GM12878 (cell line): Measurements from ENCODE around the gene FTMT. TPM values are rescaled to one million over a fixed set of nuclear protein-coding genes. Genes with fewer than 3 reads are reported as not detected.

Source experiments
- ATAC-seq: fragments of 200-7000 bp; cut with Tn5 transposase; 3 replicates; pipeline ENCODE4 v1.9.1; 2020; ENCODE audit warnings: mild to moderate bottlenecking, moderate library complexity
- BruUV-seq: library from RNA; stranded (reverse); fragments of 400-500 nt; replicated peaks from 2 replicates; lab custom pipeline; 2021; lab: Mats Ljungman, UMichigan
- CTCF ChIA-PET: fragments of 300-600 bp; sonication (Branson Sonifier 250); formaldehyde crosslinking; extraction: SDS; loops from one replicate; lab custom pipeline; 2021; ENCODE audit warnings: inconsistent platforms; lab: Yijun Ruan, JAX
- POLR2A ChIA-PET: fragments of 350-600 bp; formaldehyde crosslinking; extraction: SDS; loops from one replicate; lab custom pipeline; 2021; ENCODE audit warnings: inconsistent platforms; lab: Charles Lee
- RAD21 ChIA-PET: fragments of 300-600 bp; sonication (Branson Sonifier 250); formaldehyde crosslinking; loops from one replicate; lab custom pipeline; 2023; ENCODE audit warnings: antibody characterized with exemption; ENCODE audit not compliant: unreplicated experiment; lab: Charles Lee
- SMC1A ChIA-PET: fragments of 300-600 bp; sonication (Branson Sonifier 250); formaldehyde crosslinking; loops from one replicate; lab custom pipeline; 2023; ENCODE audit not compliant: unreplicated experiment, uncharacterized antibody; lab: Charles Lee
- DNase-seq: peaks from one replicate; pipeline ENCODE4 v3.0.0-alpha.2; 2011; ENCODE audit warnings: low read depth, low spot score
- FAIRE-seq: peaks from 3 replicates; lab custom pipeline; 2011; peaks lifted over from hg19 to GRCh38; lab: Jason Lieb, UNC
- H2AFZ ChIP-seq: 2 replicates; pipeline ENCODE4 v1.6.0; 2011; ENCODE audit warnings: low read depth, low read length, control low read depth; ENCODE audit not compliant: control insufficient read depth
- H3K27ac ChIP-seq: 2 replicates; pipeline ENCODE4 v1.5.1; 2011; ENCODE audit warnings: control low read depth; ENCODE audit not compliant: control insufficient read depth, insufficient read depth
- H3K27me3 ChIP-seq, 2 experiments: replicated peaks in 1 of 2; 2 replicates each; pipeline versions ENCODE4 v1.6.0 to v1.6.1; 2011; ENCODE audit warnings: low read length in 1 of 2; ENCODE audit not compliant: control insufficient read depth in 2 of 2, insufficient read depth in 2 of 2
- H3K36me3 ChIP-seq, 2 experiments: 2 replicates each; pipeline ENCODE4 v1.5.1; 2011; ENCODE audit warnings: low read length in 1 of 2; ENCODE audit not compliant: control insufficient read depth in 2 of 2, insufficient read depth in 2 of 2
- H3K4me1 ChIP-seq: 2 replicates; pipeline ENCODE4 v1.6.1; 2011; ENCODE audit warnings: mild to moderate bottlenecking, low read length, moderate library complexity, mixed read lengths; ENCODE audit not compliant: control insufficient read depth, insufficient read depth
- H3K4me2 ChIP-seq: 2 replicates; pipeline ENCODE4 v1.6.0; 2011; ENCODE audit warnings: control low read depth; ENCODE audit not compliant: control insufficient read depth, insufficient read depth
- H3K4me3 ChIP-seq: fragments of 200-600 bp; sonication (generic); 2 replicates; pipeline ENCODE4 v1.5.1; 2016
- H3K79me2 ChIP-seq: 2 replicates; pipeline ENCODE4 v1.6.0; 2011; ENCODE audit warnings: low read length; ENCODE audit not compliant: control insufficient read depth, insufficient read depth
- H3K9ac ChIP-seq: 2 replicates; pipeline ENCODE4 v1.8.0; 2011; ENCODE audit warnings: low read length, control low read depth, mixed read lengths; ENCODE audit not compliant: control insufficient read depth, insufficient read depth
- H3K9me3 ChIP-seq: replicated peaks from 3 replicates; pipeline ENCODE4 v1.5.1; 2011; ENCODE audit warnings: mild to moderate bottlenecking, low read length; ENCODE audit not compliant: control insufficient read depth, insufficient read depth
- H4K20me1 ChIP-seq: 2 replicates; pipeline ENCODE4 v1.6.0; 2011; ENCODE audit not compliant: control insufficient read depth, insufficient read depth
- ETV6 ChIP-seq, 2 experiments: fragments of 450-650 bp in 1 of 2; IDR thresholded peaks in 1 of 2; conservative IDR thresholded peaks in 1 of 2; 2 replicates each; pipeline ENCODE4 v1.6.1; 2014; ENCODE audit warnings: antibody characterized with exemption in 1 of 2, borderline replicate concordance in 1 of 2, low read depth in 1 of 2, mild to moderate bottlenecking in 1 of 2, moderate library complexity in 1 of 2
- FOS ChIP-seq: IDR thresholded peaks from 3 replicates; pipeline ENCODE4 v1.6.1; 2011; ENCODE audit warnings: borderline replicate concordance; ENCODE audit not compliant: insufficient read length; ENCODE audit errors: extremely low read depth
- LARP7 ChIP-seq: fragments of 450-650 bp; IDR thresholded peaks from 2 replicates; pipeline ENCODE4 v1.6.1; 2017; ENCODE audit warnings: mild to moderate bottlenecking
- MTA3 ChIP-seq: IDR thresholded peaks from 2 replicates; pipeline ENCODE4 v1.6.1; 2012; ENCODE audit warnings: low read length, inconsistent platforms, borderline replicate concordance
- POU2F2 ChIP-seq: IDR thresholded peaks from 3 replicates; pipeline ENCODE4 v1.6.1; 2011; ENCODE audit warnings: low read depth, mild to moderate bottlenecking, low read length, borderline replicate concordance
- RAD51 ChIP-seq: fragments of 450-650 bp; IDR thresholded peaks from 2 replicates; pipeline ENCODE4 v1.6.1; 2016; ENCODE audit warnings: moderate library complexity, mild to moderate bottlenecking, inconsistent platforms
- ZBTB33 ChIP-seq: fragments of 450-650 bp; IDR thresholded peaks from 2 replicates; pipeline ENCODE4 v1.6.1; 2017; ENCODE audit warnings: mild to moderate bottlenecking
- ZNF217 ChIP-seq: fragments of 450-650 bp; IDR thresholded peaks from 2 replicates; pipeline ENCODE4 v1.6.1; 2017; ENCODE audit warnings: antibody characterized with exemption, mild to moderate bottlenecking
- ZNF384 ChIP-seq: IDR thresholded peaks from 2 replicates; pipeline ENCODE4 v1.6.1; 2012; ENCODE audit warnings: low read depth, mild to moderate bottlenecking, low read length, improper control_type of control experiment, borderline replicate concordance
- WGBS: methylation state at CpG from one replicate; pipeline ENCODE4 v1.1.6; 2016; ENCODE audit warnings: low lambda C conversion rate; ENCODE audit not compliant: insufficient replicate concordance, insufficient coverage; ENCODE audit errors: missing lambda C conversion rate; 5-methylcytosine and 5-hydroxymethylcytosine counted together
- in situ Hi-C: fragments of 300-500 bp; cut with MboI; formaldehyde crosslinking; loops from 9 replicates; pipeline ENCODE4 v1.14.3; 2018; ENCODE audit warnings: mixed read lengths
- intact Hi-C: fragments of 100-400 bp; cut with micrococcal nuclease; formaldehyde crosslinking; loops from one replicate; pipeline ENCODE4 v1.14.2; 2022; ENCODE audit not compliant: unreplicated experiment
- polyA plus RNA-seq, 11 experiments: library from polyadenylated mRNA; depleted of rRNA in 4 of 11; unstranded in 6 of 11; stranded (reverse) in 5 of 11; fragments of >200 nt; fragmentation: Nextera tagmentation in 4 of 11; fragmentation: Illumina TruSeq in 1 of 11; extraction: Ambion mirVana in 4 of 11; extraction: Trizol in 1 of 11; gene quantifications; 1 replicate in 1 of 11; 2 replicates in 10 of 11; pipeline versions ENCODE4 v1.2.1 to v1.2.3, GENCODE V29; 2011 to 2016; ENCODE audit warnings: inconsistent platforms in 2 of 11, missing spikeins in 2 of 11, low read depth in 1 of 11
- total RNA-seq, 4 experiments: library from RNA; depleted of rRNA in 3 of 4; stranded (reverse); fragments of >200 nt in 3 of 4; fragmentation: Illumina TruSeq in 1 of 4; extraction: Trizol in 1 of 4; gene quantifications; 2 replicates each; pipeline versions ENCODE4 v1.2.1 to v1.2.3, GENCODE V29; 2013 to 2021
- TF ChIP-seq, protein P1 (sequence below): fragments of 450-650 bp; IDR thresholded peaks from 2 replicates; pipeline ENCODE4 v1.6.1; 2017; ENCODE audit warnings: mild to moderate bottlenecking, moderate library complexity

FTMT gene
- total and polyA plus RNA-seq, 10 of the 15 experiments (the other 5 are each of a cell fraction or from before 2014, with no cell fraction given) = not detected

DNA sequence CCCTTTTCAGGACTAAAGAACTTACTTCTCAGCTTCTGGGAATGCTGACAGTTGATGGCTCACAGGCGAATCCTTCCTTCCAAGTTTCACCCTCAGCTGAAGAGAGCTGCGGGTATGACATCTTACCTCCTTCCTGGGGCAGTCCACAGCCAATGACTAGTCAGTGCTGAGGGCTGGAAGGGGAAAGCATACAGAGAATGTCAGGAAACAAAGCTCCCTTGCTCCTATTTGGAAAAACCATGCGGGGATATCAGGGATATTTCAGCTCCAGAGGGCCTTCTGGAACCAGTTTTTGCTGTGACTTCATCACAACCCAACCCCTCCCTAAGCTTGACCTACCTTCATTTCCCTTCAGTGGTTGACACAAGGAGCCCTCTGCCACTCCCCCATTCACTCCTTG, 15.7 kb downstream of the FTMT start:
- no peak overlapping the region for H3K9ac ChIP-seq
- H4K20me1 ChIP-seq = no peaks in the 10 kb centered on the region
- ChIA-PET POLR2A (no interaction called here), CTCF (interaction anchor here (1.4 to 1.7 kb wide), 3 partner anchors 9 to 235 kb away, joined by 3 to 4 read pairs (median 4); no protein-coding TSS in a partner anchor), SMC1A (interaction anchor here (1.6 kb wide), 1 partner anchor 14 kb away, joined by 6 read pairs; no protein-coding TSS in a partner anchor), RAD21 (interaction anchor here (0.8 kb wide), 1 partner anchor 94 kb away, joined by 3 read pairs; no protein-coding TSS in a partner anchor)
- no peak for TF ChIP-seq LARP7
- no peak for TF ChIP-seq ZNF384
- TF ChIP-seq, protein P1, sequence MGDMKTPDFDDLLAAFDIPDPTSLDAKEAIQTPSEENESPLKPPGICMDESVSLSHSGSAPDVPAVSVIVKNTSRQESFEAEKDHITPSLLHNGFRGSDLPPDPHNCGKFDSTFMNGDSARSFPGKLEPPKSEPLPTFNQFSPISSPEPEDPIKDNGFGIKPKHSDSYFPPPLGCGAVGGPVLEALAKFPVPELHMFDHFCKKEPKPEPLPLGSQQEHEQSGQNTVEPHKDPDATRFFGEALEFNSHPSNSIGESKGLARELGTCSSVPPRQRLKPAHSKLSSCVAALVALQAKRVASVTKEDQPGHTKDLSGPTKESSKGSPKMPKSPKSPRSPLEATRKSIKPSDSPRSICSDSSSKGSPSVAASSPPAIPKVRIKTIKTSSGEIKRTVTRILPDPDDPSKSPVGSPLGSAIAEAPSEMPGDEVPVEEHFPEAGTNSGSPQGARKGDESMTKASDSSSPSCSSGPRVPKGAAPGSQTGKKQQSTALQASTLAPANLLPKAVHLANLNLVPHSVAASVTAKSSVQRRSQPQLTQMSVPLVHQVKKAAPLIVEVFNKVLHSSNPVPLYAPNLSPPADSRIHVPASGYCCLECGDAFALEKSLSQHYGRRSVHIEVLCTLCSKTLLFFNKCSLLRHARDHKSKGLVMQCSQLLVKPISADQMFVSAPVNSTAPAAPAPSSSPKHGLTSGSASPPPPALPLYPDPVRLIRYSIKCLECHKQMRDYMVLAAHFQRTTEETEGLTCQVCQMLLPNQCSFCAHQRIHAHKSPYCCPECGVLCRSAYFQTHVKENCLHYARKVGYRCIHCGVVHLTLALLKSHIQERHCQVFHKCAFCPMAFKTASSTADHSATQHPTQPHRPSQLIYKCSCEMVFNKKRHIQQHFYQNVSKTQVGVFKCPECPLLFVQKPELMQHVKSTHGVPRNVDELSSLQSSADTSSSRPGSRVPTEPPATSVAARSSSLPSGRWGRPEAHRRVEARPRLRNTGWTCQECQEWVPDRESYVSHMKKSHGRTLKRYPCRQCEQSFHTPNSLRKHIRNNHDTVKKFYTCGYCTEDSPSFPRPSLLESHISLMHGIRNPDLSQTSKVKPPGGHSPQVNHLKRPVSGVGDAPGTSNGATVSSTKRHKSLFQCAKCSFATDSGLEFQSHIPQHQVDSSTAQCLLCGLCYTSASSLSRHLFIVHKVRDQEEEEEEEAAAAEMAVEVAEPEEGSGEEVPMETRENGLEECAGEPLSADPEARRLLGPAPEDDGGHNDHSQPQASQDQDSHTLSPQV = no peak
- TF ChIP-seq ZBTB33 = no peak
- TF ChIP-seq MTA3 = no peak
- no peak for TF ChIP-seq POU2F2
- no peak for TF ChIP-seq RAD51
- TF ChIP-seq FOS = no peak
- no peak for TF ChIP-seq ZNF217
- TF ChIP-seq ETV6 (conservative IDR thresholded peaks at IDR 0.05 in 1 of 2, IDR thresholded peaks at IDR 0.05 in 1 of 2; ENCODE audit: borderline replicate concordance in 1 of 2, low read depth in 1 of 2) = no peak
- in situ Hi-C loops (no loop called here), intact Hi-C loops (no loop called here)
- BruUV-seq = no TSS peak
- H3K4me3 ChIP-seq = no peak overlapping the region
- 0% methylated on average over 3 of the region's 3 CpGs for WGBS
- no peak overlapping the region for H3K4me2 ChIP-seq
- H3K9me3 ChIP-seq = no peaks in the 10 kb centered on the region
- H3K27me3 ChIP-seq = no peaks in the 10 kb centered on the region
- FAIRE-seq (no peak), DNase-seq (no peak), ATAC-seq (no peak)
- no peaks in the 10 kb centered on the region for H3K79me2 ChIP-seq
- no peaks in the 10 kb centered on the region for H3K4me1 ChIP-seq
- H2AFZ ChIP-seq = no peak overlapping the region
- H3K36me3 ChIP-seq = no peaks in the 10 kb centered on the region
- no peak overlapping the region for H3K27ac ChIP-seq
